Motor neuron (in vitro differentiated cells): Measurements from ENCODE around the gene TXNL4A. TPM values are rescaled to one million over a fixed set of nuclear protein-coding genes. Genes with fewer than 3 reads are reported as not detected.
"Not testable (repeated sequence)": the region's sequence is repeated elsewhere in the genome, so short reads cannot be mapped to it uniquely, and the experiment has no call there.

Source experiments
- ATAC-seq, 8 experiments: fragments of 200-7000 bp; cut with Tn5 transposase; replicated peaks in 6 of 8; 2 replicates each; pipeline ENCODE4 v1.8.0; 2021; ENCODE audit warnings: mild to moderate bottlenecking in 8 of 8, moderate library complexity in 8 of 8
- H3K27ac ChIP-seq, 2 donors: fragments of 250-450 bp; sonication (Bioruptor Pico); 2 replicates each; pipeline ENCODE4 v1.9.0; 2021; ENCODE audit warnings: antibody characterized with exemption in 2 of 2, mild to moderate bottlenecking in 2 of 2, moderate library complexity in 1 of 2
- H3K4me1 ChIP-seq, 2 donors: fragments of 250-450 bp; sonication (Bioruptor Pico); replicated peaks in 1 of 2; 2 replicates each; pipeline ENCODE4 v1.6.1; 2021; ENCODE audit warnings: antibody characterized with exemption in 2 of 2, mild to moderate bottlenecking in 2 of 2, moderate library complexity in 1 of 2
- H3K4me3 ChIP-seq, 5 donors: fragments of 250-450 bp; sonication (Bioruptor Pico); 2 replicates each; pipeline ENCODE4 v1.9.0; 2021; ENCODE audit warnings: antibody characterized with exemption in 5 of 5, mild to moderate bottlenecking in 5 of 5, moderate library complexity in 4 of 5
- WGBS, 10 experiments: fragments of 450-650 bp; shearing (Covaris generic); methylation state at CpG; one replicate each; pipeline ENCODE4 v1.0.0; 2022; 5-methylcytosine and 5-hydroxymethylcytosine counted together
- in situ Hi-C, 9 experiments: fragments of 400-800 bp; cut with MboI; loops; one replicate each; pipeline ENCODE4 v1.15.0; 2021; ENCODE audit warnings: low sequenced_read_pairs in 9 of 9, low pct_unique_long_range_greater_than_20kb in 2 of 9; ENCODE audit not compliant: unreplicated experiment in 9 of 9
- total RNA-seq, 8 experiments: library from RNA; unstranded; fragments of 300-600 nt; gene quantifications; 2 replicates each; pipeline versions ENCODE4 v1.2.3 to v1.2.4, GENCODE V29; 2022

TXNL4A gene
- total RNA-seq, 8 experiments from 2014 or later = 96.6 to 174 (median 126) TPM

DNA sequence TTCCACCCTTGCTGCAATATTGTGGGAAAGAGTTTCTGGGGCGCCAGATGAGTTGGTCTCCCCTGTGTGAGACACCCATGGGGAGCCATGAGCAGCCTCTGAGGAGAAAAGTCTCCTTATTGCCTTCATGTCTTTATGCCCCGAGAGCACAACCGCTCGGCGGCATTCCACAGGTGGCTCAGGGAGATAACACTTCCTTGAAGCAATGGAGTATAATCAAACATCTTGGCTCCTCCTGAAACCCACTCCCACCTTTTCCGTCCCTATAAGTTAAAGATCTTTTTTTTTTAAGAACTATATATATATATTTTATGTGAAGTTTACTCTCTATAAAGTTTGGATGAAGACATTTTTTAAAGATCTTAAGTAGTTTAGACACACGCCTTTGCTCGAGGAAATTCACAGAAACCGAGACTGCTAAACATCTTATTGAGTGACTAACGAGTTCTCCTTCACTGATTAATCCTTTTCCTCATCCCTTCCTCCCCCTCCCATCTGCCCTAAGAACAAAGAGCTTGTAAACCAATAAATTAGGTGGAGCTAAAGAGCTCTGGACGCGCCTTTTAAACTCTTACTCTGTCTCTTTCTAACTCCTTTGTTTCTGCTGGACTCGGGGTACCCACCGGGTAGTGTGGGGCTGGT is 23.3 kb upstream of the TXNL4A start:
- 78 to 98% (median 92%) methylated on average over 2 to 13 of the region's 14 CpGs; no CpG with 5 or more reads in 1 of the 10 experiments for WGBS, 10 experiments
- H3K27ac ChIP-seq, ATAC-seq, H3K4me1 ChIP-seq, H3K4me3 ChIP-seq, in situ Hi-C loops: not testable (repeated sequence)

DNA sequence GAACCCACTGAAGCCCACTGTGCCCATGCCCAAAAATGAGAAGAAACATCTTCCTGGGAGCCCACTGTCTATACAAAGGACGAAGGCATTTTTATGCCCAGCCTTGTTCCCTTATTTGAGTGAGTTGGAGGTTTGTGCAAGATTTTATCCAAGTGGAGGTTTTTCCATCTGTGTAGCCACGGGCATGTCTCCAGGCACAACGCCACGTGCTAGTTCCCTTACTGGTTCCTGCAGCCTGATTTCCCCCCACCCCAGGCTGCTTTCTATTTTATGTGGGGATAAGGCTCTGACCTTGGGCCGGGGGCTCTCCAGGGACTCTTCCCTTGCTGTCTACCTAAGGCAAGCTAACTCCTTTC is 22.2 kb upstream of the TXNL4A start:
- in situ Hi-C loops = no loop called here
- Histone ChIP-seq H3K4me3 (no peak overlapping the region), H3K4me1 (no peaks in the 10 kb centered on the region), H3K27ac (no peak overlapping the region)
- WGBS, 10 experiments = 0 to 100% (median 86%) methylated on average over 1 to 4 of the region's 5 CpGs; no CpG with 5 or more reads in 5 of the 10 experiments
- peak in 2 of 8 experiments; percentile 62 to 66 for ATAC-seq

DNA sequence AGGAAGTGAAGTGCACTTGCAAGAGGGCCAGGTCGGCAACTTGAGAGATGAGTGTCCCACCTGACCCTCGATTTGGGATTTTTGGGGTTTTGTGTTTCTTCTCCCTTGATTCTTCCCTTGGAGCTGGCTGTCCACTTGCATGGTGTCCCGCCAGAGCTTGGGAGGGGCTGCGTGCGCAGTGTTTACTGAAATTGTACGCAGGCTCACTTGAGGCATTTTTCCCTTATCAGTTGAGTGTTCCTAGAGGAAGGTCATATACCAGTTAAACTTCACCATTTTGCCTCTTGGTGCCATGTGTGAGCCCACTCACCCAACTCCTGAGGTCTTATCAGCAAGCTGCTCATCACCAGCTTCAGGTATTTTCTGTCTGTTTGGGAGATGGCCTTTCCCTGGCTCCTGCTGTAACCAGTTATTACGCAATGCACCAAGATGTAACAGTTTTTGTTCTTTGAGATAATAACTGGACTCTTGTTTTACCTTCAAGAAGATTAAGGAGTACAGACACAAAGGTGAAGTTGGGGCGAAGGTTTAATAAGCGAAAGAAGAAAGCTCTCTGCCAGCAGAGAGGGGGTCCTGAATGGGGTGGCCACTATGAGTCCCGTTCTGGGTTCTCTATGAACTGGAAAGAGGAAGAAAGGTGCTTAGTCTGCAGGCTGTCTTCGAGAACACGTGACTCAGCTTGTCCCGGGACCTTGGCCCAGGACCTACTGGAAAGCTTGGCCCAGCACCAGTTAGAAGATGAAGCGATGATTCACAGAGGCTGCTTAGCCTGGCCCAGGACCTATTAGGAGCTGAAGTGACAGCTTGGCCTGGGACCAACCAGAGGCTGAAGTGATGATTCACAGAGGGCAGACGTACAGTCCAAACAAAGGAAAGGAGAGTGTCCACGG is 21.5 kb upstream of the TXNL4A start:
- 25 to 100% (median 79%) methylated on average over 1 to 13 of the region's 16 CpGs for WGBS, 10 experiments
- Histone ChIP-seq H3K4me3 (no peak overlapping the region), H3K27ac (no peak overlapping the region), H3K4me1 (no peaks in the 10 kb centered on the region)
- in situ Hi-C loops = no loop called here
- ATAC-seq = peak in 3 of 8 experiments; percentile 49 to 100 (median 100)

DNA sequence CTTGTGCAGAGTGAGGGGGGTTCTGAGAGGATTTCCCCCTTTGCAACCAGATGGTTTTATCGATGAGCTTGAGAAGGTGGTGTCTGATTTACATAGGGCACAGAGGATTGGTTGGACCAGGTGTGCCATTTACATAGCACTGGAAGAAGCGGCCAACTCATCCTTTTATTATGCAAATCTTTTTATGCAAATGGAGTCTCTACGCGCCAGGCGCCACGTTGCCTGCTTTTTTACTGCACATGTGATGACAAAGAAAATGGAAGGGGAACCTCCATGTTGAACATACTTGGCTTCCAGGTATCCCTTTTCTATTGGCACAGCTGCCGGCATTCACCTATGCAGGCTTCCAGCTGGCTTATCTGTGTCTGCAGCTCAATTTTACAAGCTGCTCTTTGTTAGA is 18.4 kb upstream of the TXNL4A start:
- in situ Hi-C loops = no loop called here
- Histone ChIP-seq H3K4me1 (no peaks in the 10 kb centered on the region), H3K4me3 (no peak overlapping the region), H3K27ac (no peak overlapping the region)
- peak in 4 of 8 experiments; percentile 50 to 65 (median 55) for ATAC-seq
- WGBS, 10 experiments = 54 to 88% (median 70%) methylated on average over 1 to 6 of the region's 7 CpGs; no CpG with 5 or more reads in 2 of the 10 experiments

DNA sequence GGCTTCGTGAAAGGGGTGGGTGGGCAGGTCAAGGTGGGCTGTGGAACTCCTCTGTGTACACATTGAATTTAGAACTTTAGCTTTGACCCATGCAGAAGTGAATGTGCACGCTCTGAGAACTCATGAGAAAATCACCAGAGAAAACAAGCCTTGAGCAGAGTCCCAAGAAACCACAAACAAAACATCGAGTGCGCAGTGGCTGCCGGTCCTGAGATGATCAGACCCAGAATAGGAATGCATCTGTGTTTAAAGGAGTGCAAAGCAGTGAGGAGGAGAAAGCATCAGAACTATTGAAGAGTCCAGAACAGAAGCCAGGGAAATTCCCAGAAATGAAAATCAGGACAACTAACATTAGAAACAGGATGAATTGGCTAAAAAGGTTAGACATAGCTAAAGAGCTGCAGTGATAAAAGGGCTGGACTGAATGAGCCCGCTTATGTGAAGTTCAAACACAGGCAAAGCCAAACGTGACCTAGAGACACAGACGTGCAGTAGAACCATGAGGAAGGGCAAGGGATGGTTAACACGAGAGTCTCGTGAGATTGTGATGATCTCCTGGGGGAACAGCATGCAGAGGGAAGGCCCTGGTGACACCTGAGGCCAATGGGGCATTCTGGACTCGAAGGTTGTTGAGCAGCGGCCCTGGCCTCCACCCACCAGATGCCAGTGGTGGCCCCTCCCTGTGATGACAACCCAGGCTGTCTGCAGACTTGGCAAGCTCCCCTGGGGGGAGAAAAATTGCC is 16.4 kb upstream of the TXNL4A start:
- H3K27ac ChIP-seq = no peak overlapping the region
- WGBS, 10 experiments = 39 to 93% (median 90%) methylated on average over 1 to 9 of the region's 12 CpGs; no CpG with 5 or more reads in 1 of the 10 experiments

DNA sequence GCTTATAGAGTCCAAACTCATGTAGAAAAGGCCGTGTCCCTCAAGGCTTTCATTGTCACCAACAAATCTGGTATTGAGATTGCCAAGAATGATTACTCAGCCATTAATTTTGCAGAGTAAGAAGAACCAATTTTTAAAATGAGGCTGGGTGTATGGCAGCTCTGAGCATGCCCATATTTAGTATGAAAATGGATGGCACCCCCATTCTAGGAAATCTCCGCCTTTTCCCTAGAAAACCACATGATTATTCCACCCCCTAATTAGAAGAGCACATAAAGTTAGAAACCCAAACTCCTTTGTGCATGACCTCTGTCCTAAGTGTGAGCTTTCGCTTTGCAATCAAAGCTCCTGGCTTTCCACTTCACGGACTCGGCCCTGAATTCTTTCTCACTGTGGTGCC is 14.1 kb upstream of the TXNL4A start:
- Histone ChIP-seq H3K4me1 (no peaks in the 10 kb centered on the region), H3K4me3 (no peak overlapping the region), H3K27ac (no peak overlapping the region)
- 75 to 100% (median 90%) methylated on average over 1 to 5 of the region's 5 CpGs for WGBS, 10 experiments
- peak in 2 of 8 experiments; percentile 52 to 76 for ATAC-seq
- in situ Hi-C loops = no loop called here

More for the DNA sequence above, 16.4 kb upstream of the TXNL4A start:
- Histone ChIP-seq H3K4me1 (no peaks in the 10 kb centered on the region), H3K4me3 (no peak overlapping the region)
- in situ Hi-C loops = no loop called here
- peak in 2 of 8 experiments; percentile 43 to 61 for ATAC-seq

DNA sequence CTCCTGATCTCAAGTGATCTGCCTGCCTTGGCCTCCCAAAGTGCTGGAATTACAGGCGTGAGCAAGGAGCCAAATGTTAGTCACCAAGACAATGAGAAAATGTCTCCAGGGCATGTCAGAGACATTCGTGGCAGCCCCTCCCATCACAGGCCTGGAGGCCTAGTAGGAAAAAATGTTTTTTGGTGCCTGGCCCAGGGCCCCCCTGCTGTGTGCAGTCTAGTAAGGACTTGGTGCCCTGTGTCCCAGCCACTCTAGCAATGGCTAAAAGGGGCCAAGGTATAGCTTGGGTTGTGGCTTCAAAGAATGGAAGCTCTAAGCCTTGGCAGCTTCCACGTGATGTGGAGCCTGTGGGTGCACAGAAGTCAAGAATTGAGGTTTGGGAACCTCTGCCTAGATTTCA is 12.5 kb upstream of the TXNL4A start:
- in situ Hi-C loops = no loop called here
- Histone ChIP-seq H3K4me1 (no peaks in the 10 kb centered on the region), H3K27ac (no peak overlapping the region), H3K4me3 (no peak overlapping the region)
- no peak for ATAC-seq
- WGBS, 10 experiments = 40 to 80% (median 77%) methylated on average over 1 to 3 of the region's 3 CpGs; no CpG with 5 or more reads in 5 of the 10 experiments

DNA sequence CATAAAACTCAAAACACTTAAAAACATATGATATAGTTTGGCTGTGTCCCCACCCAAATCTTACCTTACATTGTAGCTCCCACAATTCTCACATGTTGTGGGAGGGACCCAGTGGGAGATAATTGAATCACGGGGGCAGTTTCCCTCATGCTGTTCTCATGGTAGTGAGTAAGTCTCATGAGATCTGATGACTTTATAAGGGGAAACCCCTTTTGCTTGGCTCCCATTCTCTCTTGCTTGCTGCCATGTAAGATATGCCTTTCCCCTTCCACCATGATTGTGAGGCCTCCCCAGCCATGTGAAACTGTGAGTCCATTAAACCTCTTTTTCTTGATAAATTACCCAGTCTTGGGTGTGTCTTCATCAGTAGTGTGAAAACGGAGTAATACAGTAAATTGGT is 11.3 kb upstream of the TXNL4A start:
- in situ Hi-C loops, H3K4me3 ChIP-seq, H3K27ac ChIP-seq, ATAC-seq, H3K4me1 ChIP-seq: not testable (repeated sequence)
- 71 to 100% (median 88%) methylated on average over 1 to 2 of the region's 2 CpGs; no CpG with 5 or more reads in 5 of the 10 experiments for WGBS, 10 experiments

DNA sequence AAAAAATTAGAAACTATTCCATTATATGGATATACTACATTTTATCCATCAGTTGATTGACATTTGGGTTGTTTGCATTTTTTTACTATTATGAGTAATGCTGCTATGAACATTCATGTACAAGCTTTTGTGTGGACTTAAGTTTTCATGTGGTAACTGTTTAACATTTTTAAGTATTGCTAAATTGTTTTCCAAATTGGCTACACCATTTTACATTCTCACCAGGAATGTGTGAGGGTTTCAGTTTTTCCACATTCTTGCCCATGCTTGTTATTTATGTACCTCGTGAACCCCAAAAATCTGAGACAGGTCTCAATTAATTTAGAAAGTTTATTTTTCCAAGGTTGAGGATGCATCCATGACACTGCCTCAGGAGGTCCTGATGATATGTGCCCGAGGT is 3.1 kb upstream of the TXNL4A start:
- ATAC-seq = no peak
- 20 to 100% (median 71%) methylated on average over 1 to 2 of the region's 2 CpGs; no CpG with 5 or more reads in 3 of the 10 experiments for WGBS, 10 experiments
- in situ Hi-C loops = no loop called here

DNA sequence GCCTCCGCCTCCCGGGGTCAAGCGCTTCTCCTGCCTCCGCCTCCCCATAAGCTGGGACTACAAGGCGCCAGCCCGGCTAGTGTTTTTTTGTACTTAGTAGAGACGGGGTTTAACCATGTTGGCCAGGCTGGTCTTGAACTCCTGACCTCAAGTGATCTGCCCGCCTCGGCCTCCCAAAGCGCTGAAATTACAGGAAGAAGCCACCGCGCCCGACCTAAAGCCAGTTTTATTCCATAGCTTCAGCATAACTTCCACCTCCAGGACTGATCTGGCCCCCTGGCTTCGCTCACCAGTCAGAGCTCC is 783 bp upstream of the TXNL4A start:
- in situ Hi-C loops = no loop called here
- ATAC-seq = no peak

More for the DNA sequence above, 3.1 kb upstream of the TXNL4A start:
- H3K4me1 ChIP-seq = peaks cover 7 to 11% of the 10 kb centered on the region in 2 donors
- H3K27ac ChIP-seq = no peak overlapping the region
- no peak overlapping the region for H3K4me3 ChIP-seq

DNA sequence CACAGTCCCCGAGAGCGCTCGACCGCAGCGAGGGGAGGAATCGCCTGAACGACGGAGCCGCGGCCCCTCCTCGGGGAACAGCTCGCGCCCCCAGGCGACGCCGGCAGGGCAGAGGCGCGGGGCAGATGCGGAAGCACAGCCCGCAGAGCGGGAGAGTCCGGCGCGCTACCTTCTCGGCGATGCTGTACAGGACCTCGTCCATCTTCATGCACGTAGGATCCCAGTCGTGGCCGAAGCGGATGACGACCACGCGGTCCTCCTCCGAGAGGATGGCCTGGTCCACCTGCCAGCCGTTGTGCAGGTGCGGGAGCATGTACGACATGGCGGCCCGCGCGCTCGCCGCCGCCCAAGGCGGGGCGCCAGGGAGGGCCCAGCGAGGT is 302 bp downstream of the TXNL4A start:
- peak; percentile 54 to 77 (median 75) for ATAC-seq
- H3K27ac ChIP-seq = peak overlapping the region; percentile 98
- in situ Hi-C loops = no loop called here
- WGBS, 10 experiments = 0% methylated on average over 4 to 15 of the region's 48 CpGs; no CpG with 5 or more reads in 8 of the 10 experiments
- peak overlapping the region; percentile 66 to 98 (median 83) for H3K4me3 ChIP-seq
- H3K4me1 ChIP-seq = peaks cover 15 to 18% of the 10 kb centered on the region in 2 donors

More for the DNA sequence above, 783 bp upstream of the TXNL4A start:
- peaks cover 14 to 15% of the 10 kb centered on the region in 2 donors for H3K4me1 ChIP-seq
- H3K4me3 ChIP-seq = peak overlapping the region; percentile 66 to 98 (median 83)
- whole genome bisulfite sequencing, 10 experiments = 20 to 80% (median 67%) methylated on average over 1 to 10 of the region's 14 CpGs; no CpG with 5 or more reads in 2 of the 10 experiments
- H3K27ac ChIP-seq = peak overlapping the region; percentile 98

DNA sequence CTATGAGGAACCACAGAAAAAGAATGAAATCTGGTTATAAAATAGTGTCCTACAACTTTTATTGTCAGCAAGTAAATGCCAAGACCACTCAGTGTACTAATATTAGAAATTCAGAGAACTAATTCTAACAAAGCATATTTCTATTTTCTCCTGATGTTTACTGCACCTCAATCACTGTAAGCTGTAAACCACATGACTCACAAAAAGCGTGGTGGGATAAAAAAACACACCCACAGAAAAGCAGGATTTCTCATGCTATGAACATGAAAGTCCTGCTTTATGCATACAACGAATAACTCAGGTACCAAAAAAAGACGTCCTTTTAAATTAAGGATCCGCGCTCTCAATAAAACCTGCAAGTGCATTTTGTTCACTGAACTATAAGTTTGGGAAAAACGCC is 797 bp downstream of the TXNL4A start:
- H3K4me3 ChIP-seq = peak overlapping the region; percentile 66 to 98 (median 83)
- WGBS, 10 experiments = 0 to 7% (median 0%) methylated on average over 1 to 6 of the region's 6 CpGs; no CpG with 5 or more reads in 1 of the 10 experiments
- peaks cover 15 to 20% of the 10 kb centered on the region in 2 donors for H3K4me1 ChIP-seq
- H3K27ac ChIP-seq = peak overlapping the region; percentile 98
- no peak for ATAC-seq
- in situ Hi-C loops = no loop called here

DNA sequence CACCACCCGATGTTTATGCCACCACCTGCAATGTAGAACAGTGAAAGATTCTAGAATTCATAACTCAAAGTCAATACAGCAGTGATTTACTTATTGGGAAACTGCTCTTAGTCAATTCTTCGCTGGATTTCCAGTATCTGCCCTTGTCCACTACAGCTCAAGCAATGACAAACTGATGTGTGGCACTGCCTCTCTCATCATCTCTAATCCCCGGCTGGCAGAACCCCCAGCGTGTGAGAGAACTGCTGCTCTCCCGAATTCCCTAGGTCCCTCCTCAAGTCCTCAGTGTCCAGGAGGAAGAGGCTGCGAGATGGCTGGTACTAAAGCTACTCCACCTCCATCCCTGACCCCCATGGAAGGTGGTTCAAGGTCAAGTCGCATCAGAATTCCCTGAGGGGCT is 1.6 kb downstream of the TXNL4A start:
- Histone ChIP-seq H3K27ac (no peak overlapping the region), H3K4me1 (peaks cover 15 to 20% of the 10 kb centered on the region in 2 donors), H3K4me3 (peak overlapping the region; percentile 66 to 98 (median 83))
- in situ Hi-C loops = no loop called here
- ATAC-seq = no peak
- 0 to 80% (median 20%) methylated on average over 1 to 5 of the region's 7 CpGs; no CpG with 5 or more reads in 3 of the 10 experiments for WGBS, 10 experiments
